Esophagus squamous epithelium (tissue), 5 donors: ENCODE results near the gene PSMA4. TPM values are rescaled to one million over a fixed set of nuclear protein-coding genes. Genes with fewer than 3 reads are reported as not detected.

ENCODE experiments used
- DNase-seq: peaks from one replicate; lab custom pipeline; 2025; lab: John Stamatoyannopoulos, UW
- H3K27ac ChIP-seq, 4 donors: fragments of 200-600 bp; sonication (generic); one replicate each; pipeline ENCODE4 v1.5.1; 2016 to 2019; ENCODE audit warnings: mild to moderate bottlenecking in 1 of 4
- H3K27me3 ChIP-seq, 4 donors: fragments of 200-600 bp; sonication (generic); 1 replicate in 3 of 4; 2 replicates in 1 of 4; pipeline versions ENCODE4 v1.5.1 to v1.6.0; 2017 to 2021; ENCODE audit warnings: antibody characterized with exemption in 1 of 4
- H3K36me3 ChIP-seq, 3 donors: fragments of 200-600 bp; sonication (generic); one replicate each; pipeline ENCODE4 v1.5.1; 2016 to 2019
- H3K4me1 ChIP-seq, 3 donors: fragments of 200-600 bp; sonication (generic); one replicate each; pipeline ENCODE4 v1.5.1; 2017 to 2019
- H3K4me3 ChIP-seq, 4 donors: fragments of 200-600 bp; sonication (generic); 1 replicate in 3 of 4; 2 replicates in 1 of 4; pipeline ENCODE4 v1.5.1; 2016 to 2019; ENCODE audit warnings: mild to moderate bottlenecking in 2 of 4, moderate library complexity in 1 of 4
- H3K9me3 ChIP-seq, 3 donors: fragments of 200-600 bp; sonication (generic); one replicate each; pipeline ENCODE4 v1.5.1; 2016 to 2019
- POLR2A ChIP-seq, 4 donors: fragments of 450-650 bp; IDR thresholded peaks; one replicate each; pipeline ENCODE4 v1.6.1; 2017; ENCODE audit warnings: antibody characterized with exemption in 4 of 4, mild to moderate bottlenecking in 4 of 4, moderate library complexity in 3 of 4
- WGBS, 2 donors: methylation state at CpG; one replicate each; pipeline ENCODE4 v1.1.5; 2018; 5-methylcytosine and 5-hydroxymethylcytosine counted together
- intact Hi-C: fragments of 100-400 bp; cut with DNase I; formaldehyde crosslinking; loops from one replicate; pipeline ENCODE4 v1.15.0; 2022
- small RNA-seq, 4 donors: library from RNA; depleted of rRNA; stranded (forward); fragments of <200 nt; gene quantifications; one replicate each; pipeline ENCODE3, GENCODE V24; 2016
- total RNA-seq, 4 donors: library from RNA; depleted of rRNA; stranded (reverse); fragments of >200 nt; gene quantifications; one replicate each; pipeline ENCODE4 v1.1.0, GENCODE V29; 2016
- TF ChIP-seq, protein P1 (sequence below), 6 experiments: fragments of 450-650 bp in 4 of 6; fragments of 200-600 bp in 2 of 6; sonication (generic) in 2 of 6; IDR thresholded peaks; one replicate each; pipeline ENCODE4 v1.5.1; 2016 to 2019; ENCODE audit warnings: antibody characterized with exemption in 6 of 6, mild to moderate bottlenecking in 4 of 6, moderate library complexity in 4 of 6
- donor health status: DM: yes; HTN: yes; CAD: no.

PSMA4 gene
- total RNA-seq, 4 donors from 2014 or later = 94.5 to 223 (median 175) TPM

- intact Hi-C loops = no loop called here
- Histone ChIP-seq H3K36me3 (no peaks in the 10 kb centered on the region), H3K4me1 (no peaks in the 10 kb centered on the region), H3K9me3 (no peaks in the 10 kb centered on the region), H3K4me3 (no peak overlapping the region), H3K27me3 (peaks cover 0 to 24% (median 0%) of the 10 kb centered on the region in 4 donors), H3K27ac (no peak overlapping the region)
- 52 to 54% methylated on average over 4 of the region's 4 CpGs for WGBS, 2 donors
- DNase-seq = no peak
- TF ChIP-seq, protein P1, sequence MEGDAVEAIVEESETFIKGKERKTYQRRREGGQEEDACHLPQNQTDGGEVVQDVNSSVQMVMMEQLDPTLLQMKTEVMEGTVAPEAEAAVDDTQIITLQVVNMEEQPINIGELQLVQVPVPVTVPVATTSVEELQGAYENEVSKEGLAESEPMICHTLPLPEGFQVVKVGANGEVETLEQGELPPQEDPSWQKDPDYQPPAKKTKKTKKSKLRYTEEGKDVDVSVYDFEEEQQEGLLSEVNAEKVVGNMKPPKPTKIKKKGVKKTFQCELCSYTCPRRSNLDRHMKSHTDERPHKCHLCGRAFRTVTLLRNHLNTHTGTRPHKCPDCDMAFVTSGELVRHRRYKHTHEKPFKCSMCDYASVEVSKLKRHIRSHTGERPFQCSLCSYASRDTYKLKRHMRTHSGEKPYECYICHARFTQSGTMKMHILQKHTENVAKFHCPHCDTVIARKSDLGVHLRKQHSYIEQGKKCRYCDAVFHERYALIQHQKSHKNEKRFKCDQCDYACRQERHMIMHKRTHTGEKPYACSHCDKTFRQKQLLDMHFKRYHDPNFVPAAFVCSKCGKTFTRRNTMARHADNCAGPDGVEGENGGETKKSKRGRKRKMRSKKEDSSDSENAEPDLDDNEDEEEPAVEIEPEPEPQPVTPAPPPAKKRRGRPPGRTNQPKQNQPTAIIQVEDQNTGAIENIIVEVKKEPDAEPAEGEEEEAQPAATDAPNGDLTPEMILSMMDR (IDR thresholded peaks at IDR 0.05) = no peak
- TF ChIP-seq POLR2A (IDR thresholded peaks at IDR 0.05) = no peak
Measured at GRCh38 chr15:78573416-78573815, 33.2 kb downstream of the PSMA4 start.

GRCh38 chr15:78574944-78575343, 34.7 kb downstream of the PSMA4 start:
- H3K4me3 ChIP-seq = no peak overlapping the region
- TF ChIP-seq, protein P1 (IDR thresholded peaks at IDR 0.05) = no peak
- TF ChIP-seq POLR2A (IDR thresholded peaks at IDR 0.05) = no peak
- H3K27me3 ChIP-seq = peaks cover 0 to 17% (median 0%) of the 10 kb centered on the region in 4 donors
- intact Hi-C loops = no loop called here
- H3K27ac ChIP-seq = no peak overlapping the region
- H3K4me1 ChIP-seq = no peaks in the 10 kb centered on the region
- no peaks in the 10 kb centered on the region for H3K36me3 ChIP-seq
- 90 to 93% methylated on average over 1 of the region's 1 CpG for WGBS, 2 donors
- no peak for DNase-seq
- no peaks in the 10 kb centered on the region for H3K9me3 ChIP-seq

- Histone ChIP-seq H3K9me3 (no peaks in the 10 kb centered on the region), H3K4me1 (peaks cover 0 to 3% (median 0%) of the 10 kb centered on the region in 3 donors), H3K27me3 (peaks cover 0 to 3% (median 0%) of the 10 kb centered on the region in 4 donors), H3K36me3 (no peaks in the 10 kb centered on the region), H3K4me3 (no peak overlapping the region), H3K27ac (no peak overlapping the region)
- 90 to 100% methylated on average over 1 of the region's 1 CpG for WGBS, 2 donors
- TF ChIP-seq, protein P1 (IDR thresholded peaks at IDR 0.05) = no peak
- no peak for TF ChIP-seq POLR2A (IDR thresholded peaks at IDR 0.05)
- DNase-seq = no peak
- intact Hi-C loops = no loop called here
Measured at GRCh38 chr15:78597583-78597982, 57.3 kb downstream of the PSMA4 start.

- H3K4me1 ChIP-seq = peaks cover 0 to 3% (median 0%) of the 10 kb centered on the region in 3 donors
- DNase-seq = no peak
- H3K27me3 ChIP-seq = peaks cover 0 to 8% (median 0%) of the 10 kb centered on the region in 4 donors
- no peak for TF ChIP-seq POLR2A (IDR thresholded peaks at IDR 0.05)
- TF ChIP-seq, protein P1 (IDR thresholded peaks at IDR 0.05) = no peak
- 79 to 100% methylated on average over 2 to 3 of the region's 3 CpGs for WGBS, 2 donors
- H3K36me3 ChIP-seq = no peaks in the 10 kb centered on the region
- H3K27ac ChIP-seq = no peak overlapping the region
- H3K4me3 ChIP-seq = no peak overlapping the region
- intact Hi-C loops = no loop called here
- no peaks in the 10 kb centered on the region for H3K9me3 ChIP-seq
Measured at GRCh38 chr15:78598348-78598747, 58.1 kb downstream of the PSMA4 start.

GRCh38 chr15:78599189-78599588, 58.9 kb downstream of the PSMA4 start:
- intact Hi-C loops = no loop called here
- Histone ChIP-seq H3K9me3 (no peaks in the 10 kb centered on the region), H3K27ac (no peak overlapping the region), H3K4me3 (no peak overlapping the region), H3K36me3 (no peaks in the 10 kb centered on the region), H3K4me1 (peaks cover 0 to 3% (median 0%) of the 10 kb centered on the region in 3 donors), H3K27me3 (peaks cover 0 to 16% (median 0%) of the 10 kb centered on the region in 4 donors)
- no peak for DNase-seq
- TF ChIP-seq, protein P1 (IDR thresholded peaks at IDR 0.05) = no peak
- TF ChIP-seq POLR2A (IDR thresholded peaks at IDR 0.05) = no peak

Small RNA genes within 50 kb of the gene (small RNA-seq; reads per million reads assigned to genes)
- 0 reads per million in 4 donors for gene AC067863.2

Other genes starting within 250 kb of the PSMA4 start
- 10 to 100 TPM; 38.7 to 59.6 (median 56.9) TPM for gene SKIC8, start 240.8 kb upstream of the PSMA4 start, total RNA-seq
- not detected for gene CRABP1, start 200.1 kb upstream of the PSMA4 start, total RNA-seq
- gene IREB2, start 102.2 kb upstream of the PSMA4 start, total RNA-seq = 10 to 100 TPM; 17.2 to 35.3 (median 25.1) TPM
- gene HYKK, start 32.9 kb upstream of the PSMA4 start, total RNA-seq = 1 to 10 TPM; 1.5 to 9.4 (median 6.5) TPM
- gene CHRNA5, start 25.1 kb downstream of the PSMA4 start, total RNA-seq = 1 to 10 TPM in 3 of 4 donors, under 1 TPM in 1; 0.95 to 2.9 (median 1.6) TPM
- under 1 TPM in 1 of 4 donors, not detected in 3; 0.18 TPM for gene CHRNA3, start 80.6 kb downstream of the PSMA4 start, total RNA-seq
- under 1 TPM; 0.09 to 0.72 (median 0.43) TPM for gene CHRNB4, start 100.8 kb downstream of the PSMA4 start, total RNA-seq